ENCODE measurements around the gene FAM216A.

- TF ChIP-seq, protein P1, sequence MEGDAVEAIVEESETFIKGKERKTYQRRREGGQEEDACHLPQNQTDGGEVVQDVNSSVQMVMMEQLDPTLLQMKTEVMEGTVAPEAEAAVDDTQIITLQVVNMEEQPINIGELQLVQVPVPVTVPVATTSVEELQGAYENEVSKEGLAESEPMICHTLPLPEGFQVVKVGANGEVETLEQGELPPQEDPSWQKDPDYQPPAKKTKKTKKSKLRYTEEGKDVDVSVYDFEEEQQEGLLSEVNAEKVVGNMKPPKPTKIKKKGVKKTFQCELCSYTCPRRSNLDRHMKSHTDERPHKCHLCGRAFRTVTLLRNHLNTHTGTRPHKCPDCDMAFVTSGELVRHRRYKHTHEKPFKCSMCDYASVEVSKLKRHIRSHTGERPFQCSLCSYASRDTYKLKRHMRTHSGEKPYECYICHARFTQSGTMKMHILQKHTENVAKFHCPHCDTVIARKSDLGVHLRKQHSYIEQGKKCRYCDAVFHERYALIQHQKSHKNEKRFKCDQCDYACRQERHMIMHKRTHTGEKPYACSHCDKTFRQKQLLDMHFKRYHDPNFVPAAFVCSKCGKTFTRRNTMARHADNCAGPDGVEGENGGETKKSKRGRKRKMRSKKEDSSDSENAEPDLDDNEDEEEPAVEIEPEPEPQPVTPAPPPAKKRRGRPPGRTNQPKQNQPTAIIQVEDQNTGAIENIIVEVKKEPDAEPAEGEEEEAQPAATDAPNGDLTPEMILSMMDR (conservative IDR thresholded peaks at IDR 0.05; ENCODE audit: low read length): no peak
- no peak for TF ChIP-seq EZH2phosphoT487 (IDR thresholded peaks at IDR 0.05; ENCODE audit: borderline replicate concordance)
These were observed 33.4 kb downstream of the FAM216A start, which contains the start of the genes RAD9B and VPS29 for GRCh38 chr12:110501752-110502738.
